GM12873 (cell line): ENCODE data around the gene PIP5K1B.

Experiments
- CTCF ChIP-seq: IDR thresholded peaks from 2 replicates; pipeline ENCODE4 v1.5.1; 2012; ENCODE audit warnings: low read depth, mild to moderate bottlenecking, moderate library complexity, low read length, control low read depth; ENCODE audit not compliant: insufficient read depth; ENCODE audit errors: missing control alignments

Gene PIP5K1B

GRCh38 chr9:68927165-68927564 is 222.1 kb downstream of the PIP5K1B start:
- TF ChIP-seq CTCF, result no peak

DNA sequence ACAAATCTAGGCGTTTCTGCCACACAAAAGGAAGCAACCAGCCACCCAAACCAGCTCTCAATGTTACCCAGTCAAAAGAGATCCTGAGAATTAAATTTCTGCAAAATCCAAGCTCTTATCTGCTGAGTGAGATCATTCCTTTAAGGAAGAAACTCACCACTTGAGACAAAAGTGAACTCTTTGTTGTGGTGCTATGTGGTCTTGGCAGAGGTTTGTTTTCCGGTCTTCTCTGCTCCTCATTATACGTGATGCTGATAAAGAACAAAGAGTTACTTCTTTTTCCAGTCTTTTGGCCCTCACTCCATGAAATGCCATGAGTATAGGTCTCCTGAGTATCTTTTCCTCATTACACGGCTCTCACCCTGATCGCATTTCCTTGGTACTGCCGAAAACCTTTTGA is 226.8 kb downstream of the PIP5K1B start:
- no peak for TF ChIP-seq CTCF

DNA sequence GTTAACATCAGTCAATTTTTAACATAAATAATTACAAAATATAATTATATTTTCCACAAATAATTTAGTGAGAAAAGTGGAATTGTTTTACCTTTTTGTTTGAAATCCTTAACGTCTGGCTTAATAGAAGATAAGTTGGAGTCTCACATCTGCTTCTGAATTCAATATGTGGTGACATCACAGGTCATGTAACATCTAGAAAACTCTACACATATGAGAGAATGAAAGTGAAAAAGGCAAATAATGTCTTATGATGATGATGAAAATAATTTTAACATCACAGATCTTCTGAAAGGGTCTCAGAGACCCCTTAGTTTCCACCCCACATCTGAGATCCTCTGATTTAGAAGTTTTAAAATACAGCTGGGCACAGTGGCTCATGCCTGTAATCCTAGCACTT is 227.4 kb downstream of the PIP5K1B start:
- TF ChIP-seq CTCF, result no peak

GRCh38 chr9:68933434-68934328 is 228.6 kb downstream of the PIP5K1B start:
- no peak for TF ChIP-seq CTCF

DNA sequence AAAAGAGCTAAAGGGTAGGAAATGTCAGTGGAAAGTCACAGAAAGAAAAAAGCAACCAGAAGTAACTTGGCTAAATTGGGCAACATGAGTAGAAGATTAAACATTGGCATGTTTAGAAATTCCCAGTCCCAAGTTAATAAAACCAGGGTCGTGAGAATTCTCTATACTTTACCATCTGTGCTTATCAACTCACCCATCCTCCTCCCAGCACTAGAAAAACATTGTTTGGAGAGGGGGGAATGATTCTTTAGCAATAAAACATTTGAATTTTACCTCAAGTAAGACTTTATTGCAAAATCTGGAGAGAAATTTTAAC is 229.2 kb downstream of the PIP5K1B start:
- TF ChIP-seq CTCF, result no peak

GRCh38 chr9:68940573-68940972 is 235.5 kb downstream of the PIP5K1B start:
- no peak for TF ChIP-seq CTCF

DNA sequence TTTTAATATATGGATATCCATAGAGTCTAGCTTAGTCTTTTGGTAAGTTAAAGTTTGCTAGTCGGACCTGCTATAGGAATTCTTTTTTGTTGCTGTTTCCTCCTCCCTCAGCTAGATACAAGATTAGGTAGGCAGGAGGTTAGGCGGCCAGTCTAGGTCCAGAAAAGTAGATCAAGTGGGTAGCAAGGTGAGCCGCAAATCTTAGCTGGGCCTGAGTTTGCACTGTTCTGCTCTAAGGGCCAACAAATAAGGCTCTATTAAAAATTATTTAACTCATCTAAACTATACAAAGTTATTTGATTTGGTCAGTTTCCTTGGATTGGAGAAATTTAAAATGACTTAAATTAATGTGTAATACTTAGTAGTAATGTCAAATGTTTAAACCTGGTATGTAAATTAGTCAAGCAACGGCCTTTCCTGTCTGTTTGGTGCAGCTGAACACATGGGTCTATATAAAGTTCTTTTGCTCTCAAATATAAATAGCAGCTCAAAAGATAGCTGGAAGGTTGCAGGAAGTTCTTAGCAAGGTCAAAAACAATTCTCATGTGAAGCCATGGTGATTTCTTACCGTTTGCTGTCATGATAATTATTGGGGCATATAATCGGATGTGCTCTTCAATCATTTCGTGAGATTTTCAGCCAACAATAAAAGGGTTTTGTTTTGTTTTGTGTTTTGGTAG is 236.9 kb downstream of the PIP5K1B start:
- no peak for TF ChIP-seq CTCF
